ENCODE measurements around the gene PPP1R3F. TPM values are rescaled to one million over a fixed set of nuclear protein-coding genes. Genes with fewer than 3 reads are reported as not detected.

PPP1R3F gene
- total RNA-seq, 1 donor from 2014 or later = 6.6 TPM

GRCh38 chrX:49284212-49284611 lies 14.6 kb downstream of the PPP1R3F start:
- Histone ChIP-seq H3K4me2 (ENCODE audit: low read length) (no peak overlapping the region), H2AFZ (ENCODE audit: low read depth, low read length) (no peak overlapping the region), H3K9ac (ENCODE audit: low read length) (no peak overlapping the region), H4K20me1 (ENCODE audit: insufficient read depth, low read length) (no peaks in the 10 kb centered on the region), H3K9me3 (ENCODE audit: insufficient read depth, low read depth, low read length) (no peaks in the 10 kb centered on the region), H3K4me1 (ENCODE audit: insufficient read depth, low read length) (no peaks in the 10 kb centered on the region), H3K36me3 (ENCODE audit: insufficient read depth, low read length) (no peaks in the 10 kb centered on the region), H3K4me3 (ENCODE audit: insufficient read depth, low read depth, low read length) (no peak overlapping the region), H3K79me2 (ENCODE audit: insufficient read depth, low read length) (no peaks in the 10 kb centered on the region), H3K27me3 (ENCODE audit: insufficient read depth, low read length) (no peaks in the 10 kb centered on the region), H3K27ac (ENCODE audit: low read depth, low read length) (no peak overlapping the region)
- Mint-ChIP-seq H3K36me3 (ENCODE audit: low read depth, unreplicated experiment) (no peaks in the 10 kb centered on the region), H3K27ac (ENCODE audit: unreplicated experiment) (no peak overlapping the region), H3K4me1 (ENCODE audit: low read depth, unreplicated experiment) (peaks cover 6% of the 10 kb centered on the region), H3K27me3 (ENCODE audit: low read depth, unreplicated experiment) (no peaks in the 10 kb centered on the region), H3K4me3 (ENCODE audit: unreplicated experiment) (no peak overlapping the region), H3K9me3 (ENCODE audit: unreplicated experiment) (no peaks in the 10 kb centered on the region)
- FAIRE-seq (no peak), DNase-seq (ENCODE audit: low read depth) (no peak)
- TF ChIP-seq CTCF (IDR thresholded peaks at IDR 0.05; ENCODE audit: insufficient read depth, low read depth, low read length) (no peak), EZH2 (IDR thresholded peaks at IDR 0.05; ENCODE audit: insufficient read depth, low read length) (no peak)

GRCh38 chrX:49286136-49286535 lies 16.5 kb downstream of the PPP1R3F start:
- Histone ChIP-seq H3K36me3 (ENCODE audit: insufficient read depth, low read length) (no peaks in the 10 kb centered on the region), H3K27me3 (ENCODE audit: insufficient read depth, low read length) (no peaks in the 10 kb centered on the region), H3K4me3 (ENCODE audit: insufficient read depth, low read depth, low read length) (no peak overlapping the region), H3K4me1 (ENCODE audit: insufficient read depth, low read length) (no peaks in the 10 kb centered on the region), H3K9me3 (ENCODE audit: insufficient read depth, low read depth, low read length) (no peaks in the 10 kb centered on the region), H3K79me2 (ENCODE audit: insufficient read depth, low read length) (no peaks in the 10 kb centered on the region), H2AFZ (ENCODE audit: low read depth, low read length) (no peak overlapping the region), H4K20me1 (ENCODE audit: insufficient read depth, low read length) (no peaks in the 10 kb centered on the region), H3K9ac (ENCODE audit: low read length) (no peak overlapping the region), H3K4me2 (ENCODE audit: low read length) (no peak overlapping the region), H3K27ac (ENCODE audit: low read depth, low read length) (no peak overlapping the region)
- no peak for TF ChIP-seq CTCF (IDR thresholded peaks at IDR 0.05; ENCODE audit: insufficient read depth, low read depth, low read length)
- TF ChIP-seq EZH2 (IDR thresholded peaks at IDR 0.05; ENCODE audit: insufficient read depth, low read length) = no peak
- H3K36me3 Mint-ChIP-seq (ENCODE audit: low read depth, unreplicated experiment) = no peaks in the 10 kb centered on the region
- no peaks in the 10 kb centered on the region for H3K9me3 Mint-ChIP-seq (ENCODE audit: unreplicated experiment)
- H3K27me3 Mint-ChIP-seq (ENCODE audit: low read depth, unreplicated experiment) = no peaks in the 10 kb centered on the region
- H3K4me3 Mint-ChIP-seq (ENCODE audit: unreplicated experiment) = no peak overlapping the region
- FAIRE-seq = no peak
- peaks cover 6% of the 10 kb centered on the region for H3K4me1 Mint-ChIP-seq (ENCODE audit: low read depth, unreplicated experiment)
- H3K27ac Mint-ChIP-seq (ENCODE audit: unreplicated experiment) = no peak overlapping the region
- no peak for DNase-seq (ENCODE audit: low read depth)

- no peaks in the 10 kb centered on the region for H3K4me1 ChIP-seq (ENCODE audit: insufficient read depth, low read length)
- Mint-ChIP-seq H3K27ac (ENCODE audit: unreplicated experiment) (no peak overlapping the region), H3K9me3 (ENCODE audit: unreplicated experiment) (no peaks in the 10 kb centered on the region), H3K4me1 (ENCODE audit: low read depth, unreplicated experiment) (peaks cover 6% of the 10 kb centered on the region), H3K36me3 (ENCODE audit: low read depth, unreplicated experiment) (no peaks in the 10 kb centered on the region), H3K4me3 (ENCODE audit: unreplicated experiment) (no peak overlapping the region), H3K27me3 (ENCODE audit: low read depth, unreplicated experiment) (no peaks in the 10 kb centered on the region)
- no peaks in the 10 kb centered on the region for H3K27me3 ChIP-seq (ENCODE audit: insufficient read depth, low read length)
- H3K36me3 ChIP-seq (ENCODE audit: insufficient read depth, low read length) = no peaks in the 10 kb centered on the region
- H3K9me3 ChIP-seq (ENCODE audit: insufficient read depth, low read depth, low read length) = no peaks in the 10 kb centered on the region
- H2AFZ ChIP-seq (ENCODE audit: low read depth, low read length) = no peak overlapping the region
- no peaks in the 10 kb centered on the region for H4K20me1 ChIP-seq (ENCODE audit: insufficient read depth, low read length)
- H3K79me2 ChIP-seq (ENCODE audit: insufficient read depth, low read length) = no peaks in the 10 kb centered on the region
- no peak for DNase-seq (ENCODE audit: low read depth)
- no peak for FAIRE-seq
- TF ChIP-seq EZH2 (IDR thresholded peaks at IDR 0.05; ENCODE audit: insufficient read depth, low read length) (no peak), CTCF (IDR thresholded peaks at IDR 0.05; ENCODE audit: insufficient read depth, low read depth, low read length) (no peak)
- H3K4me3 ChIP-seq (ENCODE audit: insufficient read depth, low read depth, low read length) = no peak overlapping the region
- no peak overlapping the region for H3K9ac ChIP-seq (ENCODE audit: low read length)
- no peak overlapping the region for H3K27ac ChIP-seq (ENCODE audit: low read depth, low read length)
- H3K4me2 ChIP-seq (ENCODE audit: low read length) = no peak overlapping the region
Observed at GRCh38 chrX:49286581-49286980, 17.0 kb downstream of the PPP1R3F start.
